Testis (tissue), 2 donors: Measurements from ENCODE around the gene RIC1.
"Not testable (repeated sequence)": the region's sequence is repeated elsewhere in the genome, so short reads cannot be mapped to it uniquely, and the experiment has no call there.

ENCODE experiments used
- CTCF ChIP-seq, 3 experiments: fragments of 450-650 bp in 2 of 3; fragments of 200-600 bp in 1 of 3; sonication (generic) in 1 of 3; IDR thresholded peaks; one replicate each; pipeline ENCODE4 v1.5.1; 2016 to 2019; ENCODE audit warnings: antibody characterized with exemption in 3 of 3, mild to moderate bottlenecking in 2 of 3, moderate library complexity in 1 of 3
- POLR2A ChIP-seq: fragments of 450-650 bp; IDR thresholded peaks from one replicate; pipeline ENCODE4 v1.6.1; 2017; ENCODE audit warnings: antibody characterized with exemption, mild to moderate bottlenecking, moderate library complexity

- TF ChIP-seq CTCF (IDR thresholded peaks at IDR 0.05); POLR2A: not testable (repeated sequence)
Observed at GRCh38 chr9:5627686-5628085, 1.2 kb upstream of the RIC1 start.
